ENCODE data around the gene ZNHIT2. TPM values are rescaled to one million over a fixed set of nuclear protein-coding genes. Genes with fewer than 3 reads are reported as not detected.

The ZNHIT2 gene
- total and polyA plus RNA-seq, 2 of the 13 experiments (the other 11 are each of a cell fraction or from before 2014, with no cell fraction given): 1.1 to 6.5 TPM

DNA sequence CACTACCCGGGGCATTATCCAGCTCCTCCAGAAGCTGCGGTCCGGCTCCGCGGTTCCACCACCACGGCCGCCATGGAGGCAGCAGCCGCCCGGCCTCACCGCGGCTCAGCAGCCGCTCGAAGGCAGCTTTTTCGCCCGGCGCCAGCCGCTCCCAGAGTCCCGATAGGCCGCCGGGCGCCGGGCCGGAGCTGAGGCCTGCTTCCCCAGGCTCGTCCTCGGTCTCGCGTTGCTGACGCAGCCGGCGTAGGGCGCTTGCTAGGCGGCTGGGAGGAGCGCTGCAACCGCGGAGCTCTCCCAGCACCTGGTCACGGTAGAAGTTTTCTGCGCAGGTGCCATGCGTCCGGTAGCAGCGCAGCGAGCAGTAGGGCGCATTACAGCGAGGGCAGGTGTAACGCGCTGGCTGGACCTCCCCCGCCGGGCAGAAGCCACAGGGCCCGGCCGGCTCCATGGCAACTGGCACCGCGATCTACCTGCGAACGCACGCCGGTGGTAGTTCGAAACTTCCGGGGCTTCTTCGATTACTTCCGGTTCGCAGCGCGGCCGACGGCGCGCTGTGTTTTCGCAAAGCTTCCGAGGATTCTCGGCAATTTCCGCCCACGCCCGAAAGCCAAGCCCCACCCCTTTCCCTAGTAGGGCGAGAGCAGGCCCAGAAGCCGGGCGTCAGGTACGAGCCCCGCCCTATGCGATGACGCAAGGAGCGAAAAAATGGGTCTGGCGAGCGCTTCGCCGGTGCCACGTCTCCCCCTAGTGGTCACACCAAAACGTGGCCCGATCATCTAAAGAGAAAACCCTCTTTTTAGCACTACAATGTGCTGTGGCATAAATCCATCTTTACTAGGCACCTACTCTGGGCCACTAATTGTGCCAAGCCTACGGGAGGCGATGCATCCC lies at the start of gene ZNHIT2 (continued):
- TF ChIP-seq, protein P1, sequence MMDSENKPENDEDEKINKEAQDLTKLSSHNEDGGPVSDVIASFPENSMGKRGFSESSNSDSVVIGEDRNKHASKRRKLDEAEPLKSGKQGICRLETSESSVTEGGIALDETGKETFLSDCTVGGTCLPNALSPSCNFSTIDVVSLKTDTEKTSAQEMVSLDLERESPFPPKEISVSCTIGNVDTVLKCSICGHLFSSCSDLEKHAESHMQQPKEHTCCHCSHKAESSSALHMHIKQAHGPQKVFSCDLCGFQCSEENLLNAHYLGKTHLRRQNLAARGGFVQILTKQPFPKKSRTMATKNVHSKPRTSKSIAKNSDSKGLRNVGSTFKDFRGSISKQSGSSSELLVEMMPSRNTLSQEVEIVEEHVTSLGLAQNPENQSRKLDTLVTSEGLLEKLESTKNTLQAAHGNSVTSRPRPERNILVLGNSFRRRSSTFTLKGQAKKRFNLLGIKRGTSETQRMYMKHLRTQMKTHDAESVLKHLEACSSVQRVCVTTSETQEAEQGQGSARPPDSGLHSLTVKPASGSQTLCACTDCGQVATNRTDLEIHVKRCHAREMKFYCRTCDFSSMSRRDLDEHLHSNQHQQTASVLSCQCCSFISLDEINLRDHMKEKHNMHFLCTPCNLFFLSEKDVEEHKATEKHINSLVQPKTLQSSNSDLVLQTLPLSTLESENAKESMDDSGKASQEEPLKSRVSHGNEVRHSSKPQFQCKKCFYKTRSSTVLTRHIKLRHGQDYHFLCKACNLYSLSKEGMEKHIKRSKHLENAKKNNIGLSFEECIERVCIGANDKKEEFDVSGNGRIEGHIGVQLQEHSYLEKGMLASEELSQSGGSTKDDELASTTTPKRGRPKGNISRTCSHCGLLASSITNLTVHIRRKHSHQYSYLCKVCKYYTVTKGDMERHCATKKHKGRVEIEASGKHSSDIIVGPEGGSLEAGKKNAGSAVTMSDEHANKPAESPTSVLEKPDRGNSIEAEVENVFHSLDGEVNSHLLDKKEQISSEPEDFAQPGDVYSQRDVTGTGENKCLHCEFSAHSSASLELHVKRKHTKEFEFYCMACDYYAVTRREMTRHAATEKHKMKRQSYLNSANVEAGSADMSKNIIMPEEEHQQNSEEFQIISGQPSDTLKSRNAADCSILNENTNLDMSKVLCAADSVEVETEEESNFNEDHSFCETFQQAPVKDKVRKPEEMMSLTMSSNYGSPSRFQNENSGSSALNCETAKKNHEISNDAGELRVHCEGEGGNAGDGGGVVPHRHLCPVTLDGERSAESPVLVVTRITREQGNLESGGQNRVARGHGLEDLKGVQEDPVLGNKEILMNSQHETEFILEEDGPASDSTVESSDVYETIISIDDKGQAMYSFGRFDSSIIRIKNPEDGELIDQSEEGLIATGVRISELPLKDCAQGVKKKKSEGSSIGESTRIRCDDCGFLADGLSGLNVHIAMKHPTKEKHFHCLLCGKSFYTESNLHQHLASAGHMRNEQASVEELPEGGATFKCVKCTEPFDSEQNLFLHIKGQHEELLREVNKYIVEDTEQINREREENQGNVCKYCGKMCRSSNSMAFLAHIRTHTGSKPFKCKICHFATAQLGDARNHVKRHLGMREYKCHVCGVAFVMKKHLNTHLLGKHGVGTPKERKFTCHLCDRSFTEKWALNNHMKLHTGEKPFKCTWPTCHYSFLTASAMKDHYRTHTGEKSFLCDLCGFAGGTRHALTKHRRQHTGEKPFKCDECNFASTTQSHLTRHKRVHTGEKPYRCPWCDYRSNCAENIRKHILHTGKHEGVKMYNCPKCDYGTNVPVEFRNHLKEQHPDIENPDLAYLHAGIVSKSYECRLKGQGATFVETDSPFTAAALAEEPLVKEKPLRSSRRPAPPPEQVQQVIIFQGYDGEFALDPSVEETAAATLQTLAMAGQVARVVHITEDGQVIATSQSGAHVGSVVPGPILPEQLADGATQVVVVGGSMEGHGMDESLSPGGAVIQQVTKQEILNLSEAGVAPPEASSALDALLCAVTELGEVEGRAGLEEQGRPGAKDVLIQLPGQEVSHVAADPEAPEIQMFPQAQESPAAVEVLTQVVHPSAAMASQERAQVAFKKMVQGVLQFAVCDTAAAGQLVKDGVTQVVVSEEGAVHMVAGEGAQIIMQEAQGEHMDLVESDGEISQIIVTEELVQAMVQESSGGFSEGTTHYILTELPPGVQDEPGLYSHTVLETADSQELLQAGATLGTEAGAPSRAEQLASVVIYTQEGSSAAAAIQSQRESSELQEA (CRISPR knock-in tag; IDR thresholded peaks at IDR 0.05; ENCODE audit: not compliant biosample characterization): peak; percentile 73
- TF ChIP-seq, protein P2, sequence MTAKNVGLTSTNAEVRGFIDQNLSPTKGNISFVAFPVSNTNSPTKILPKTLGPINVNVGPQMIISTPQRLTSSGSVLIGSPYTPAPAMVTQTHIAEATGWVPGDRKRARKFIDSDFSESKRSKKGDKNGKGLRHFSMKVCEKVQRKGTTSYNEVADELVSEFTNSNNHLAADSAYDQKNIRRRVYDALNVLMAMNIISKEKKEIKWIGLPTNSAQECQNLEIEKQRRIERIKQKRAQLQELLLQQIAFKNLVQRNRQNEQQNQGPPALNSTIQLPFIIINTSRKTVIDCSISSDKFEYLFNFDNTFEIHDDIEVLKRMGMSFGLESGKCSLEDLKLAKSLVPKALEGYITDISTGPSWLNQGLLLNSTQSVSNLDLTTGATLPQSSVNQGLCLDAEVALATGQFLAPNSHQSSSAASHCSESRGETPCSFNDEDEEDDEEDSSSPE (CRISPR knock-in tag; IDR thresholded peaks at IDR 0.05): no peak; the same call in 1 of the 2 replicates
- TF ChIP-seq TARDBP (CRISPR knock-in tag; IDR thresholded peaks at IDR 0.05) (0 out of 2 replicates have a peak, but pooled peaks have one; percentile 32), ARNT (IDR thresholded peaks at IDR 0.05) (no peak), YY1 (IDR thresholded peaks at IDR 0.05; ENCODE audit: insufficient read depth, insufficient replicate concordance, low read depth, low read length) (peak; percentile 65), BHLHE40 (IDR thresholded peaks at IDR 0.05; ENCODE audit: low read length) (peak; percentile 55; the same call in 1 of the 2 replicates), JUNB (CRISPR knock-in tag; IDR thresholded peaks at IDR 0.05; ENCODE audit: borderline replicate concordance) (no peak), SRF (IDR thresholded peaks at IDR 0.05; ENCODE audit: low read depth, low read length) (peak; percentile 67; the same call in 1 of the 2 replicates)
- TF ChIP-seq, protein P3, sequence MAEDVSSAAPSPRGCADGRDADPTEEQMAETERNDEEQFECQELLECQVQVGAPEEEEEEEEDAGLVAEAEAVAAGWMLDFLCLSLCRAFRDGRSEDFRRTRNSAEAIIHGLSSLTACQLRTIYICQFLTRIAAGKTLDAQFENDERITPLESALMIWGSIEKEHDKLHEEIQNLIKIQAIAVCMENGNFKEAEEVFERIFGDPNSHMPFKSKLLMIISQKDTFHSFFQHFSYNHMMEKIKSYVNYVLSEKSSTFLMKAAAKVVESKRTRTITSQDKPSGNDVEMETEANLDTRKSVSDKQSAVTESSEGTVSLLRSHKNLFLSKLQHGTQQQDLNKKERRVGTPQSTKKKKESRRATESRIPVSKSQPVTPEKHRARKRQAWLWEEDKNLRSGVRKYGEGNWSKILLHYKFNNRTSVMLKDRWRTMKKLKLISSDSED (CRISPR knock-in tag; IDR thresholded peaks at IDR 0.05): no peak
- TF ChIP-seq, protein P4, sequence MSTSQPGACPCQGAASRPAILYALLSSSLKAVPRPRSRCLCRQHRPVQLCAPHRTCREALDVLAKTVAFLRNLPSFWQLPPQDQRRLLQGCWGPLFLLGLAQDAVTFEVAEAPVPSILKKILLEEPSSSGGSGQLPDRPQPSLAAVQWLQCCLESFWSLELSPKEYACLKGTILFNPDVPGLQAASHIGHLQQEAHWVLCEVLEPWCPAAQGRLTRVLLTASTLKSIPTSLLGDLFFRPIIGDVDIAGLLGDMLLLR (CRISPR knock-in tag; IDR thresholded peaks at IDR 0.05): no peak
- TF ChIP-seq, protein P5, sequence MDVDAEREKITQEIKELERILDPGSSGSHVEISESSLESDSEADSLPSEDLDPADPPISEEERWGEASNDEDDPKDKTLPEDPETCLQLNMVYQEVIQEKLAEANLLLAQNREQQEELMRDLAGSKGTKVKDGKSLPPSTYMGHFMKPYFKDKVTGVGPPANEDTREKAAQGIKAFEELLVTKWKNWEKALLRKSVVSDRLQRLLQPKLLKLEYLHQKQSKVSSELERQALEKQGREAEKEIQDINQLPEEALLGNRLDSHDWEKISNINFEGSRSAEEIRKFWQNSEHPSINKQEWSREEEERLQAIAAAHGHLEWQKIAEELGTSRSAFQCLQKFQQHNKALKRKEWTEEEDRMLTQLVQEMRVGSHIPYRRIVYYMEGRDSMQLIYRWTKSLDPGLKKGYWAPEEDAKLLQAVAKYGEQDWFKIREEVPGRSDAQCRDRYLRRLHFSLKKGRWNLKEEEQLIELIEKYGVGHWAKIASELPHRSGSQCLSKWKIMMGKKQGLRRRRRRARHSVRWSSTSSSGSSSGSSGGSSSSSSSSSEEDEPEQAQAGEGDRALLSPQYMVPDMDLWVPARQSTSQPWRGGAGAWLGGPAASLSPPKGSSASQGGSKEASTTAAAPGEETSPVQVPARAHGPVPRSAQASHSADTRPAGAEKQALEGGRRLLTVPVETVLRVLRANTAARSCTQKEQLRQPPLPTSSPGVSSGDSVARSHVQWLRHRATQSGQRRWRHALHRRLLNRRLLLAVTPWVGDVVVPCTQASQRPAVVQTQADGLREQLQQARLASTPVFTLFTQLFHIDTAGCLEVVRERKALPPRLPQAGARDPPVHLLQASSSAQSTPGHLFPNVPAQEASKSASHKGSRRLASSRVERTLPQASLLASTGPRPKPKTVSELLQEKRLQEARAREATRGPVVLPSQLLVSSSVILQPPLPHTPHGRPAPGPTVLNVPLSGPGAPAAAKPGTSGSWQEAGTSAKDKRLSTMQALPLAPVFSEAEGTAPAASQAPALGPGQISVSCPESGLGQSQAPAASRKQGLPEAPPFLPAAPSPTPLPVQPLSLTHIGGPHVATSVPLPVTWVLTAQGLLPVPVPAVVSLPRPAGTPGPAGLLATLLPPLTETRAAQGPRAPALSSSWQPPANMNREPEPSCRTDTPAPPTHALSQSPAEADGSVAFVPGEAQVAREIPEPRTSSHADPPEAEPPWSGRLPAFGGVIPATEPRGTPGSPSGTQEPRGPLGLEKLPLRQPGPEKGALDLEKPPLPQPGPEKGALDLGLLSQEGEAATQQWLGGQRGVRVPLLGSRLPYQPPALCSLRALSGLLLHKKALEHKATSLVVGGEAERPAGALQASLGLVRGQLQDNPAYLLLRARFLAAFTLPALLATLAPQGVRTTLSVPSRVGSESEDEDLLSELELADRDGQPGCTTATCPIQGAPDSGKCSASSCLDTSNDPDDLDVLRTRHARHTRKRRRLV (CRISPR knock-in tag; IDR thresholded peaks at IDR 0.05): no peak
